ENCODE results near the gene EXOC4. TPM values are rescaled to one million over a fixed set of nuclear protein-coding genes. Genes with fewer than 3 reads are reported as not detected.

Gene EXOC4
- total and polyA plus RNA-seq, 2 of the 13 experiments (the other 11 are each of a cell fraction or from before 2014, with no cell fraction given): 22.5 to 39.0 TPM

- TF ChIP-seq SALL1 (CRISPR knock-in tag; IDR thresholded peaks at IDR 0.05) (0 out of 2 replicates have a peak, but pooled peaks have one; percentile 11), ZNF335 (CRISPR knock-in tag; IDR thresholded peaks at IDR 0.05) (no peak), SP5 (CRISPR knock-in tag; IDR thresholded peaks at IDR 0.05; ENCODE audit: borderline replicate concordance, low read depth) (no peak), ONECUT2 (CRISPR knock-in tag; IDR thresholded peaks at IDR 0.05) (peak; percentile 70), ZNF280D (CRISPR knock-in tag; IDR thresholded peaks at IDR 0.05) (peak; percentile 90), ZNF430 (CRISPR knock-in tag; IDR thresholded peaks at IDR 0.05) (no peak), ZSCAN29 (CRISPR knock-in tag; conservative IDR thresholded peaks at IDR 0.05) (no peak), ARNT (IDR thresholded peaks at IDR 0.05) (no peak), YEATS2 (CRISPR knock-in tag; IDR thresholded peaks at IDR 0.05; ENCODE audit: borderline replicate concordance) (no peak), ZNF260 (CRISPR knock-in tag; IDR thresholded peaks at IDR 0.05; ENCODE audit: borderline replicate concordance, low read depth) (no peak), IKZF5 (CRISPR knock-in tag; IDR thresholded peaks at IDR 0.05) (no peak)
- TF ChIP-seq, protein P1, sequence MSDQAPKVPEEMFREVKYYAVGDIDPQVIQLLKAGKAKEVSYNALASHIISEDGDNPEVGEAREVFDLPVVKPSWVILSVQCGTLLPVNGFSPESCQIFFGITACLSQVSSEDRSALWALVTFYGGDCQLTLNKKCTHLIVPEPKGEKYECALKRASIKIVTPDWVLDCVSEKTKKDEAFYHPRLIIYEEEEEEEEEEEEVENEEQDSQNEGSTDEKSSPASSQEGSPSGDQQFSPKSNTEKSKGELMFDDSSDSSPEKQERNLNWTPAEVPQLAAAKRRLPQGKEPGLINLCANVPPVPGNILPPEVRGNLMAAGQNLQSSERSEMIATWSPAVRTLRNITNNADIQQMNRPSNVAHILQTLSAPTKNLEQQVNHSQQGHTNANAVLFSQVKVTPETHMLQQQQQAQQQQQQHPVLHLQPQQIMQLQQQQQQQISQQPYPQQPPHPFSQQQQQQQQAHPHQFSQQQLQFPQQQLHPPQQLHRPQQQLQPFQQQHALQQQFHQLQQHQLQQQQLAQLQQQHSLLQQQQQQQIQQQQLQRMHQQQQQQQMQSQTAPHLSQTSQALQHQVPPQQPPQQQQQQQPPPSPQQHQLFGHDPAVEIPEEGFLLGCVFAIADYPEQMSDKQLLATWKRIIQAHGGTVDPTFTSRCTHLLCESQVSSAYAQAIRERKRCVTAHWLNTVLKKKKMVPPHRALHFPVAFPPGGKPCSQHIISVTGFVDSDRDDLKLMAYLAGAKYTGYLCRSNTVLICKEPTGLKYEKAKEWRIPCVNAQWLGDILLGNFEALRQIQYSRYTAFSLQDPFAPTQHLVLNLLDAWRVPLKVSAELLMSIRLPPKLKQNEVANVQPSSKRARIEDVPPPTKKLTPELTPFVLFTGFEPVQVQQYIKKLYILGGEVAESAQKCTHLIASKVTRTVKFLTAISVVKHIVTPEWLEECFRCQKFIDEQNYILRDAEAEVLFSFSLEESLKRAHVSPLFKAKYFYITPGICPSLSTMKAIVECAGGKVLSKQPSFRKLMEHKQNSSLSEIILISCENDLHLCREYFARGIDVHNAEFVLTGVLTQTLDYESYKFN (CRISPR knock-in tag; conservative IDR thresholded peaks at IDR 0.05): no peak
- TF ChIP-seq, protein P2, sequence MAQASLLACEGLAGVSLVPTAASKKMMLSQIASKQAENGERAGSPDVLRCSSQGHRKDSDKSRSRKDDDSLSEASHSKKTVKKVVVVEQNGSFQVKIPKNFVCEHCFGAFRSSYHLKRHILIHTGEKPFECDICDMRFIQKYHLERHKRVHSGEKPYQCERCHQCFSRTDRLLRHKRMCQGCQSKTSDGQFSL (CRISPR knock-in tag; IDR thresholded peaks at IDR 0.05): 0 out of 2 replicates have a peak, but pooled peaks have one; percentile 62
- TF ChIP-seq, protein P3, sequence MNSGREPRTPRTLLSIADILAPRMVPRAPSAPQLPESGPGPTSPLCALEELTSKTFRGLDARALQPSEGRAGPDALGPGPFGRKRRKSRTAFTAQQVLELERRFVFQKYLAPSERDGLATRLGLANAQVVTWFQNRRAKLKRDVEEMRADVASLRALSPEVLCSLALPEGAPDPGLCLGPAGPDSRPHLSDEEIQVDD (CRISPR knock-in tag; IDR thresholded peaks at IDR 0.05; ENCODE audit: borderline replicate concordance): no peak
- TF ChIP-seq, protein P4, sequence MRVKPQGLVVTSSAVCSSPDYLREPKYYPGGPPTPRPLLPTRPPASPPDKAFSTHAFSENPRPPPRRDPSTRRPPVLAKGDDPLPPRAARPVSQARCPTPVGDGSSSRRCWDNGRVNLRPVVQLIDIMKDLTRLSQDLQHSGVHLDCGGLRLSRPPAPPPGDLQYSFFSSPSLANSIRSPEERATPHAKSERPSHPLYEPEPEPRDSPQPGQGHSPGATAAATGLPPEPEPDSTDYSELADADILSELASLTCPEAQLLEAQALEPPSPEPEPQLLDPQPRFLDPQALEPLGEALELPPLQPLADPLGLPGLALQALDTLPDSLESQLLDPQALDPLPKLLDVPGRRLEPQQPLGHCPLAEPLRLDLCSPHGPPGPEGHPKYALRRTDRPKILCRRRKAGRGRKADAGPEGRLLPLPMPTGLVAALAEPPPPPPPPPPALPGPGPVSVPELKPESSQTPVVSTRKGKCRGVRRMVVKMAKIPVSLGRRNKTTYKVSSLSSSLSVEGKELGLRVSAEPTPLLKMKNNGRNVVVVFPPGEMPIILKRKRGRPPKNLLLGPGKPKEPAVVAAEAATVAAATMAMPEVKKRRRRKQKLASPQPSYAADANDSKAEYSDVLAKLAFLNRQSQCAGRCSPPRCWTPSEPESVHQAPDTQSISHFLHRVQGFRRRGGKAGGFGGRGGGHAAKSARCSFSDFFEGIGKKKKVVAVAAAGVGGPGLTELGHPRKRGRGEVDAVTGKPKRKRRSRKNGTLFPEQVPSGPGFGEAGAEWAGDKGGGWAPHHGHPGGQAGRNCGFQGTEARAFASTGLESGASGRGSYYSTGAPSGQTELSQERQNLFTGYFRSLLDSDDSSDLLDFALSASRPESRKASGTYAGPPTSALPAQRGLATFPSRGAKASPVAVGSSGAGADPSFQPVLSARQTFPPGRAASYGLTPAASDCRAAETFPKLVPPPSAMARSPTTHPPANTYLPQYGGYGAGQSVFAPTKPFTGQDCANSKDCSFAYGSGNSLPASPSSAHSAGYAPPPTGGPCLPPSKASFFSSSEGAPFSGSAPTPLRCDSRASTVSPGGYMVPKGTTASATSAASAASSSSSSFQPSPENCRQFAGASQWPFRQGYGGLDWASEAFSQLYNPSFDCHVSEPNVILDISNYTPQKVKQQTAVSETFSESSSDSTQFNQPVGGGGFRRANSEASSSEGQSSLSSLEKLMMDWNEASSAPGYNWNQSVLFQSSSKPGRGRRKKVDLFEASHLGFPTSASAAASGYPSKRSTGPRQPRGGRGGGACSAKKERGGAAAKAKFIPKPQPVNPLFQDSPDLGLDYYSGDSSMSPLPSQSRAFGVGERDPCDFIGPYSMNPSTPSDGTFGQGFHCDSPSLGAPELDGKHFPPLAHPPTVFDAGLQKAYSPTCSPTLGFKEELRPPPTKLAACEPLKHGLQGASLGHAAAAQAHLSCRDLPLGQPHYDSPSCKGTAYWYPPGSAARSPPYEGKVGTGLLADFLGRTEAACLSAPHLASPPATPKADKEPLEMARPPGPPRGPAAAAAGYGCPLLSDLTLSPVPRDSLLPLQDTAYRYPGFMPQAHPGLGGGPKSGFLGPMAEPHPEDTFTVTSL (CRISPR knock-in tag; IDR thresholded peaks at IDR 0.05; ENCODE audit: borderline replicate concordance): peak; percentile 27; the same call in 1 of the 2 replicates
These were observed 777.6 kb downstream of the EXOC4 start (continued) for GRCh38 chr7:134030460-134030865.

Data from HepG2 (cell line).